HG03045 (cell line): ENCODE results near the gene KCNG2.

Experiments used
- ATAC-seq: cut with Tn5 transposase; IDR thresholded peaks from one replicate; pipeline ENCODE4 v1.9.1; 2021; ENCODE audit warnings: mild to moderate bottlenecking, moderate library complexity; ENCODE audit not compliant: unreplicated experiment

KCNG2 gene

GRCh38 chr18:79784071-79784913, 13.4 kb upstream of the KCNG2 start:
- ATAC-seq: no peak

- ATAC-seq: no peak
Observed at GRCh38 chr18:79784965-79785770, 12.6 kb upstream of the KCNG2 start.

- no peak for ATAC-seq
Observed at GRCh38 chr18:79785831-79786230, 11.9 kb upstream of the KCNG2 start.

GRCh38 chr18:79786304-79786703, 11.4 kb upstream of the KCNG2 start:
- no peak for ATAC-seq

- ATAC-seq: no peak
Observed at GRCh38 chr18:79786786-79787526, 10.8 kb upstream of the KCNG2 start.

GRCh38 chr18:79787527-79787864, 10.2 kb upstream of the KCNG2 start:
- no peak for ATAC-seq

- no peak for ATAC-seq
Observed at GRCh38 chr18:79787865-79788733, 9.6 kb upstream of the KCNG2 start.

GRCh38 chr18:79788734-79789085, 9.0 kb upstream of the KCNG2 start:
- no peak for ATAC-seq

- no peak for ATAC-seq
Observed at GRCh38 chr18:79789091-79789891, 8.4 kb upstream of the KCNG2 start.

- no peak for ATAC-seq
Observed at GRCh38 chr18:79789901-79790890, 7.5 kb upstream of the KCNG2 start.

GRCh38 chr18:79790996-79791972, 6.5 kb upstream of the KCNG2 start:
- no peak for ATAC-seq

- no peak for ATAC-seq
Observed at GRCh38 chr18:79792096-79792987, 5.4 kb upstream of the KCNG2 start.

GRCh38 chr18:79792988-79793355, 4.8 kb upstream of the KCNG2 start:
- ATAC-seq: no peak

- ATAC-seq: no peak
Observed at GRCh38 chr18:79794846-79795245, 2.9 kb upstream of the KCNG2 start.

GRCh38 chr18:79795446-79795845, 2.3 kb upstream of the KCNG2 start:
- no peak for ATAC-seq

GRCh38 chr18:79796016-79796415, 1.7 kb upstream of the KCNG2 start:
- ATAC-seq: no peak
